GM21737 (cell line): ENCODE data around the gene GUCY1A1.

ENCODE experiments used
- ATAC-seq: cut with Tn5 transposase; IDR thresholded peaks from one replicate; pipeline ENCODE4 v1.9.1; 2021; ENCODE audit warnings: mild to moderate bottlenecking, moderate library complexity; ENCODE audit not compliant: unreplicated experiment

The GUCY1A1 gene

DNA sequence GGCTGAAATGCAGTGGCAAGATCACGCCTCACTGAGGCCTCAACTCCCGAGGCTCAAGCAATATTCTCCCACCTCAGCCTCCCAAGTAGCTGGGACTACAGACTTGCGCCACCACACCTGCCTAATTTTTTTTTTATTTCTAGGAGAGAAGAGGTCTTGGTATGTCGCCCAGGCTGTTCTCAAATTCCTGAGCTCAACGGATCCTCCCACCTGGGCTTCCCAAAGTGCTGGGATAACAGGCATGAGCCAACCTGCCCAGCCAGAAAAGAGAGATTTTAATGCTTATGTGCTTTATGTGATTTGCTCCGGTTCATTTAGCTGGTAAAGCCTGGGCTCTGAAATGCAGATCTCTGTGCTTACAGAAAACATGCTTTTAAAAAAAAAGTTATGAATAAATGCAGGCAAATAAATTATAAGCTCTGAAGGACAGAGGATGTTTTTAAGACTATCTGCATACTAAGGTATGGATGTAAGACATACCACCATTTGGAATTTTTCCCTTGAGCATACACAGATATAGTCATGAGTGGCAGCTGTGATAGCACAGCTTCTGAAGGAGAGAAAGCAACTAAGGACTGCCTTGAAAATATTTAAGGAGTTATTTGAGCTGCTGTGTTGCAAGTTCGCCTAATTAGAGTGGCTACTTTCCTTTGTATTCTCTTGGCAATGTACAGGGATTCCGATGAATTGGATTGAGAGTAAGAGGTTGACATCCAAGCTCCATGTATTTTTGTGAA, 106.0 kb downstream of the GUCY1A1 start:
- no peak for ATAC-seq

DNA sequence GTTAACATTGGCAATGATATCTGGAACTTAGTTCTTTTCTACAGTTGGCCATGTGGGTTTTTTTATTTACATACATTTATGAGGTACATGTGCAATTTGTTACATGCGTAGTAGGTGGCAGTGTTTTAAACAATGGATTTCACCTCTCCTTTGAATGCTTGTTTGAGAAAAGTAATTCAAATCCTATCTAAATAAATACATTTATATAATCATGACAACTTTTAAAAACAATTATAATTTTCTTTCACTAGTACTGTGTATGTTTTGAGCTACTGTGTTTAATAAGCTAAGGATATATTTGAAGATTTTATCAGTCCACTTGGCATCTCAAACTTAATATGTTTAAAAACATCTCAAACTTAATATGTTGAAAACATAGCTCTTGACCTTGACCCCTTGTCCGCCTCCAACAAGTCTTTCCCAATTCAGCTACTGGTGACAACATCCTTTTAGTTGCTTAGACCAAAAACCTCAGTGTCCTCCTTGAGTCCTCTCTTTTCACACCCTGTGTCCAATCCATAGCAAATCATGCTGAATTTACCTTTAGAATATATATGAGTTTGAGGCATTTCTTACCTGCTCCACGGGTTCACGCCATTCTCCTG, 106.7 kb downstream of the GUCY1A1 start:
- ATAC-seq: no peak

- no peak for ATAC-seq
Observed at GRCh38 chr4:155774033-155774432, 107.4 kb downstream of the GUCY1A1 start.

DNA sequence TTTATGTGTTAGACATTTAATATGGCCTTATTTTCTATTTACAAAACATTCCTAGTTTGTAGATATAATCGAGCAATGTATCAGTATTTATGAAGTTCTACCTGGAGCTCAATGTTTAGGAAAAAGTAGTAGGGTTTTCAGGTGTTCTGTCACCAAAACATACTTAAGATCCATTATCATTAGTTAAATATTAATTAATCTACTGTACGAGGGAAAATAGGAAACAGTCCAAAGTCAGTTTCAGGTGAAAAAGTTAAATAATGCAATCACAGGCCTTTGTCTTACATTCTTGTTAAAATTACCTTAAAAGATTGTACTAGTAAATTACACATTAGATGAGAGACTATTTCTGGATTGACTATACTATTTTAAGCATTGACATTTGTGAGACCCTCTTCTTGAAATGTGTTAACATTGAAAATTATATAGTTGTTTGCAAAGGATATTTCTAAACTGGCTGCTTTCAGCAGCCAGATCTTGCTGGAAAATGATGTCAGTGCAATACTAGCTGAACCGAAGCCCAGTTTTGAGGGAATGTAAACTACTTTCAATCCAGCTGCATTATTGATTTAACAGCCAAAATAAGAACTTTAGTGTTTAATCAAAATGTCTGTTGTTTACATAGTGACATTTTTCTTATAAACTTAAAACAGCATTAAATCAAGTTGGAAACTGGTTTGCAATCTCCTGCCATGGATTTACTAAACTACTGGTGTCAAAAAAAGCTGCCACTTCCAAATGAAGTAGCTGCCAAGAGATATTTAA, 111.5 kb downstream of the GUCY1A1 start:
- no peak for ATAC-seq

GRCh38 chr4:155780775-155781174, 114.1 kb downstream of the GUCY1A1 start:
- ATAC-seq: no peak

DNA sequence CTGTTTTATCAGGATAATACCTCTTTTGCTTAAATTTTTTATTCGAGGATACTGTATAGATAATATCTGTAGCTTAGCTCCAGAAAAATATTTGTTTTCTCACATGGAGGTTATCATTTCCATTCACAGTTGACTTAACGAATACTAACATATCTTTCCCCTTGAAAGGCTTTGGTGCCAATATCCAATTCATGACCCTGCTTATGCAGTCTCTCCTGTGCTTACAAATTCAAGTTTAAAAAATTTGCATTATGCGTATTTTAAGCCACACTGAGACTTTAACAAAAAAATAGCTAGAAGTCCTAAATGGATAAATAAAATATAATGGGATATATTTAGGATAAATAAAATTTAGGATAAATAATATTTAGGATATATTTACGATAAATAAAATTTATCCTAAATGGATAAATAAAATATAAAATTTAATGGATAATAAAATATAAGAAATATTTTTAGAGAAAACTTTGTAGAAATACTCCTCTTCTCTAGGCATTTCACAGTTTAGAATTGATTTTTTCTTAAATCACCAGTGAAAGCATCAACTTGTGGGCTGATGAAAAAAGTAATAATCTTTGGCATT, 114.7 kb downstream of the GUCY1A1 start:
- no peak for ATAC-seq
